Measurements from ENCODE around the gene MLLT1. TPM values are rescaled to one million over a fixed set of nuclear protein-coding genes. Genes with fewer than 3 reads are reported as not detected.
A peak's percentile ranks its signal among the peaks of the same experiment; 100 is the strongest.

MLLT1 gene
- total RNA-seq, result 36.0 TPM
- long read RNA-seq, full-length matches to known transcripts, result 6 of 101 reads
- long read RNA-seq, partial matches to known transcripts, result 34 of 101 reads
- long read RNA-seq, other reads (novel, unspliced or antisense), result 61 of 101 reads

DNA sequence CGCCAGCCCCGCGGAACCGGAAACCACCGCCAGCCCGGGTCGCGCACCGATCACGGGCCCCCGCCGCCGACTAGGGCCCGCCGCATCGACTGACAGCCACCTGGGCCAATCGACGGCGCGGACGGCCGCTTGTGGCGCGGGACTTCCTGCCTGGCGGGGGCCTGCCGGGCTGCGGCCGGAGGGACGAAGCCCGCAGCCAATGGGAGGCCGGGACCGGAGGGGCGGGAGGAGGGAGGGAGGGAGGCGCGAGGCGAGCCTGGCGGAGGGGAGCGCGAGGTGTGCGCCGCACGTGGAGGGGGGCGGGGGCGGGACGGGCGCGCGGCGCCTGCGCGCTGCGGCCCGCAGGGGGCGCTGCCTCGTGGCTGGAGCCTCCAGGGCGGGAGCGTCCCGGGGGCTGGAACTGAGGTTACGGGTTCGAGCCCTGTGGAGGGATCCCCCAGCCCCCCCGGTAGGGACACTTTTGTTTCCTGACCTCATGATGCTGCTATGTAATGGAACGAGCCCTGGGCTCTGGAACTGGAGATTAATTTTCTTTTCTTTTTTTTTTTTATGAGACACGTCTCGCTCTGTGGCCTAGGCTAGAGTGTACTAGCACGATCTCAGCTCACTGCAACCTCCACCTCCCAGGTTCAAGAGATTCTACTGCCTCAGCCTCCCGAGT lies at the start of gene MLLT1:
MLLT1 (minus strand) TSS at position 45 of the 661 bp plus-strand sequence. CDS start 191 bp downstream, outside the sequence.
- no peaks in the 10 kb centered on the region for H3K27me3 ChIP-seq (ENCODE audit: low read depth)
- intact Hi-C loops (cut with micrococcal nuclease), result no loop called here
- peak within 1 kb of the TSS; percentile 91 for H3K4me3 ChIP-seq
- H3K36me3 ChIP-seq, result no peaks in the 10 kb centered on the region
- peak; percentile 85 for TF ChIP-seq CTCF (IDR thresholded peaks at IDR 0.05; ENCODE audit: borderline replicate concordance)
- peak; percentile 98 for DNase-seq
- peak within 1 kb of the TSS; percentile 80 for H3K27ac ChIP-seq (replicated peaks)
- no peaks in the 10 kb centered on the region for H3K9me3 ChIP-seq (replicated peaks)
- H3K4me1 ChIP-seq, result peaks cover 47% of the 10 kb centered on the region

DNA sequence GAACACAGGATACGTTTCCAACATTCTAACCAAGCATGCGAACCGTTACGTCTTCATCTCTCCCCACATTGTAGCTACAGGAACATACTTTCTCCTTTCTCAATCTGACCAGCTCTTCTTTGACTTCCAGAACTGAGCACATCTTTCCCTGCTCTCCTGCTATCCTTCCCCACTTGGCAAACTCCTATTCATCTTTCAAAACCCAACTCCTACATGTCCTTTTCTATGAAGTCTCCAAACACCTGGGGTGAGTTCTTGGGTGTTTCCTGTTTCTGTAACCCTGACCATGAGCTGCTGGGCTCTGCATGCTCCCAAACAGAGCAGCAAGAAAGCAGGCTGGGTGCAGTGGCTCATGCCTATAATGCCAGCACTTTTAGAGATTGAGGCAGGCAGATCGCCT lies 47.0 kb upstream of the MLLT1 start:
- H3K9me3 ChIP-seq (replicated peaks), result no peaks in the 10 kb centered on the region
- no peak overlapping the region for H3K27ac ChIP-seq (replicated peaks)
- TF ChIP-seq CTCF (IDR thresholded peaks at IDR 0.05; ENCODE audit: borderline replicate concordance), result no peak
- intact Hi-C loops (cut with micrococcal nuclease), result no loop called here
- no peak overlapping the region for H3K4me3 ChIP-seq
- H3K36me3 ChIP-seq, result no peaks in the 10 kb centered on the region
- no peaks in the 10 kb centered on the region for H3K4me1 ChIP-seq
- peaks cover 43% of the 10 kb centered on the region for H3K27me3 ChIP-seq (ENCODE audit: low read depth)
- DNase-seq, result no peak

DNA sequence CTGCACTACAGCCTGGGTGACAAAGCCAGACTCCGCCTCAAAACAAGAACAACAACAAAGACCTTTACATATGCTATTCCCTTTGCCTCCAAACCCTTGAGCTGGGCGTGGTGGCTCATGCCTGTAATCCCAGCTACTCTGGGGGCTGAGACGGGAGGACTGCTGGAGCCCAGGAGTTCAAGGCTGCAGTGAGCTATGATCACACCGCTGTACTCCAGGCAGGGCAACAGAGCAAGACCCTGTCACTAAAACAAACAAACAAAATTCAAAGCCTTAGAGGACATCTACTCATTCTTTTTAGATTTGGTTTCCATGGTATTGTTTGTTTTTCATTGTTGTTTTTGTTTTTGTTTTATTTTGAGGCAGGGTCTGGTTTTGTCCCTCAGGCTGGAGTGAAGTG lies 45.8 kb upstream of the MLLT1 start:
- Histone ChIP-seq H3K36me3 (no peaks in the 10 kb centered on the region), H3K9me3 (replicated peaks) (no peaks in the 10 kb centered on the region), H3K4me3 (no peak overlapping the region), H3K4me1 (no peaks in the 10 kb centered on the region), H3K27me3 (ENCODE audit: low read depth) (peaks cover 49% of the 10 kb centered on the region), H3K27ac (replicated peaks) (no peak overlapping the region)
- intact Hi-C loops (cut with micrococcal nuclease), result no loop called here
- no peak for DNase-seq
- TF ChIP-seq CTCF (IDR thresholded peaks at IDR 0.05; ENCODE audit: borderline replicate concordance), result no peak

GRCh38 chr19:6324757-6325156 lies 45.0 kb upstream of the MLLT1 start:
- TF ChIP-seq CTCF (IDR thresholded peaks at IDR 0.05; ENCODE audit: borderline replicate concordance), result no peak
- no peaks in the 10 kb centered on the region for H3K4me1 ChIP-seq
- no peak overlapping the region for H3K4me3 ChIP-seq
- DNase-seq, result no peak
- H3K36me3 ChIP-seq, result no peaks in the 10 kb centered on the region
- intact Hi-C loops (cut with micrococcal nuclease), result no loop called here
- H3K27me3 ChIP-seq (ENCODE audit: low read depth), result peaks cover 55% of the 10 kb centered on the region
- no peaks in the 10 kb centered on the region for H3K9me3 ChIP-seq (replicated peaks)
- no peak overlapping the region for H3K27ac ChIP-seq (replicated peaks)

DNA sequence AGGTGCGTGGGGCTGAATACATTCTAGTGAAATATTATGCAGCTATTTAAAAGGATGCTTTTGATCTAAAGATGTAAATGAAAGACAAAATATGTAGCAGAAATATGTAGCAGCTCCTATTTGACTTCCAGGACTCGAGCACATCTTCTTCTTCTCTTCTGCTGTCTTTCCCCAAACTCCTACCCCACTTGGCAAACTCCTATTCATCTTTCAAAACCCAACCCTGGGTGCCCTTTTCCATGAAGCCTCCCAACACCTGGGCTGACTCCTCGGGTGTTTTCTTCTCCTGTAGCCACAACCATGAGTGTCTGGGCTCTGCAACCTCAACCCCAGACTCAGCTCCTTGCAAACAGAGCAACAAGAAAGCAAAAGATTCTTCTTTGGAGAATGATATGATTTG lies 42.5 kb upstream of the MLLT1 start:
- no peak overlapping the region for H3K27ac ChIP-seq (replicated peaks)
- H3K4me3 ChIP-seq, result no peak overlapping the region
- no peaks in the 10 kb centered on the region for H3K4me1 ChIP-seq
- no peaks in the 10 kb centered on the region for H3K36me3 ChIP-seq
- intact Hi-C loops (cut with micrococcal nuclease), result no loop called here
- DNase-seq, result no peak
- H3K9me3 ChIP-seq (replicated peaks), result no peaks in the 10 kb centered on the region
- H3K27me3 ChIP-seq (ENCODE audit: low read depth), result peaks cover 61% of the 10 kb centered on the region
- TF ChIP-seq CTCF (IDR thresholded peaks at IDR 0.05; ENCODE audit: borderline replicate concordance), result no peak
